Measurements from ENCODE around the gene CA10.

CA10 gene

DNA sequence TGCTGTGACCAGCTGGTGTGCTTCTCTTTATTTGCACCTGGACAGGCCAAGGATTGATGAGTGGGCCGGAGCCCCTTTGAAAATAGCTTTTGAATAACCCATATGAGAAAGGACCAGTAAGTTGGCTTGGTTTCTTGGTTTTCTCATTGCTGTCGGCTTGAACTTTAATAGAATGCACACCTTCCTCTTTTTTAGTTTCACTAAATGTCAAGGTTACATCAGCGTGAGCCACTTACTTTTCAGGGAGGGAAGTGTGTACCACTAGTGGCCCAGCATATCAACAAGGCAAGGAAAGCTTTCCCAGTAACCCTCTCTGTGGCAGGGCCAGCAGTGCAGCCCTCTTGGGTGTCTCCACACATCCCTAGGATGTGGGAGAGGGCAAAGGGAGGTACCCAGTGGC lies 433.3 kb downstream of the CA10 start:
- no peaks in the 10 kb centered on the region for H3K9me2 ChIP-seq (replicated peaks; ENCODE audit: control insufficient read depth, low read length)
- no peaks in the 10 kb centered on the region for H3K79me2 ChIP-seq (ENCODE audit: control insufficient read depth, low read length)
- H3K4me3 ChIP-seq (ENCODE audit: low read length): no peak overlapping the region
- no peaks in the 10 kb centered on the region for H3K4me1 ChIP-seq (ENCODE audit: control insufficient read depth, low read length)
- no peak overlapping the region for H3K4me2 ChIP-seq (ENCODE audit: low read length)
- TF ChIP-seq, protein P1, sequence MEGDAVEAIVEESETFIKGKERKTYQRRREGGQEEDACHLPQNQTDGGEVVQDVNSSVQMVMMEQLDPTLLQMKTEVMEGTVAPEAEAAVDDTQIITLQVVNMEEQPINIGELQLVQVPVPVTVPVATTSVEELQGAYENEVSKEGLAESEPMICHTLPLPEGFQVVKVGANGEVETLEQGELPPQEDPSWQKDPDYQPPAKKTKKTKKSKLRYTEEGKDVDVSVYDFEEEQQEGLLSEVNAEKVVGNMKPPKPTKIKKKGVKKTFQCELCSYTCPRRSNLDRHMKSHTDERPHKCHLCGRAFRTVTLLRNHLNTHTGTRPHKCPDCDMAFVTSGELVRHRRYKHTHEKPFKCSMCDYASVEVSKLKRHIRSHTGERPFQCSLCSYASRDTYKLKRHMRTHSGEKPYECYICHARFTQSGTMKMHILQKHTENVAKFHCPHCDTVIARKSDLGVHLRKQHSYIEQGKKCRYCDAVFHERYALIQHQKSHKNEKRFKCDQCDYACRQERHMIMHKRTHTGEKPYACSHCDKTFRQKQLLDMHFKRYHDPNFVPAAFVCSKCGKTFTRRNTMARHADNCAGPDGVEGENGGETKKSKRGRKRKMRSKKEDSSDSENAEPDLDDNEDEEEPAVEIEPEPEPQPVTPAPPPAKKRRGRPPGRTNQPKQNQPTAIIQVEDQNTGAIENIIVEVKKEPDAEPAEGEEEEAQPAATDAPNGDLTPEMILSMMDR (IDR thresholded peaks at IDR 0.05; ENCODE audit: low read depth, low read length, poor library complexity, severe bottlenecking): no peak
- no peak for TF ChIP-seq EZH2phosphoT487 (IDR thresholded peaks at IDR 0.05; ENCODE audit: borderline replicate concordance, low read length)
- no peaks in the 10 kb centered on the region for H3K9me3 ChIP-seq (ENCODE audit: control insufficient read depth, insufficient read depth, low read length)
- no peaks in the 10 kb centered on the region for H3F3A ChIP-seq (ENCODE audit: control insufficient read depth, insufficient read depth)
- no peak overlapping the region for H3K27ac ChIP-seq (ENCODE audit: low read depth, low read length)
- H3K27me3 ChIP-seq (ENCODE audit: control insufficient read depth, low read length): peaks cover 4% of the 10 kb centered on the region; the same call in 1 of the 2 replicates
- H3K36me3 ChIP-seq (ENCODE audit: control insufficient read depth, low read length): no peaks in the 10 kb centered on the region
- H4K20me1 ChIP-seq (ENCODE audit: control insufficient read depth, insufficient read depth, low read depth, low read length): no peaks in the 10 kb centered on the region

DNA sequence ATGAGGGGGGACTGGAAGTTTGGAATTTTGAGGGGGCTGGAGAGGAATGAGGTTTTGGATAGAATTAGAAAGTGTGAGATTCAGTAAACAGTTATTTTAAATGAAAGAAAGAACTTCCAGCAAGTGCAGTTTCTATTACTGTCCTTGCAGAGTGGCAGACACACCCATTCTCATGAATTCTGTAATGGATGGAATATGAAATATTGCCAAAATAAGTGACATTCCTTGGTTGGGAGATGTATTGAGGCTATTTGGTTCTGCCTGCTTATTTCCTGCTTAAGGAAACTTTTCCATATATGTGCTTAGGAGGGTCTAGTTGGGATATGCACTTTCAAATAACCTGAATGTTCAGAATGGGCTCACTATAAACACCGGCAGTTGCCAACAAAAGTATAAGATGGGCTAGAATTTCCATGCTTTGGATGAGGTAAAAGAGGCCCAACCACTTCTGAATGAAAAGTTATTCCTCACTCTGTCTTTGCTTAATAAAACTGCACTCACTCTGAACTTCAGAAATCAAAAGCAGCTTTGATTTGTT lies 434.4 kb downstream of the CA10 start:
- Histone ChIP-seq H3K27me3 (ENCODE audit: control insufficient read depth, low read length) (peaks cover 4% of the 10 kb centered on the region; the same call in 1 of the 2 replicates), H3K9me3 (ENCODE audit: control insufficient read depth, insufficient read depth, low read length) (no peaks in the 10 kb centered on the region), H3K36me3 (ENCODE audit: control insufficient read depth, low read length) (no peaks in the 10 kb centered on the region), H4K20me1 (ENCODE audit: control insufficient read depth, insufficient read depth, low read depth, low read length) (no peaks in the 10 kb centered on the region), H3K4me1 (ENCODE audit: control insufficient read depth, low read length) (no peaks in the 10 kb centered on the region), H3K79me2 (ENCODE audit: control insufficient read depth, low read length) (no peaks in the 10 kb centered on the region), H3K4me2 (ENCODE audit: low read length) (no peak overlapping the region), H3K4me3 (ENCODE audit: low read length) (no peak overlapping the region), H3F3A (ENCODE audit: control insufficient read depth, insufficient read depth) (no peaks in the 10 kb centered on the region), H3K27ac (ENCODE audit: low read depth, low read length) (no peak overlapping the region), H3K9me2 (replicated peaks; ENCODE audit: control insufficient read depth, low read length) (no peaks in the 10 kb centered on the region)
- TF ChIP-seq EZH2phosphoT487 (IDR thresholded peaks at IDR 0.05; ENCODE audit: borderline replicate concordance, low read length): no peak
- TF ChIP-seq, protein P1 (IDR thresholded peaks at IDR 0.05; ENCODE audit: low read depth, low read length, poor library complexity, severe bottlenecking): no peak

- Histone ChIP-seq H3K79me2 (ENCODE audit: control insufficient read depth, low read length) (no peaks in the 10 kb centered on the region), H4K20me1 (ENCODE audit: control insufficient read depth, insufficient read depth, low read depth, low read length) (no peaks in the 10 kb centered on the region), H3K36me3 (ENCODE audit: control insufficient read depth, low read length) (no peaks in the 10 kb centered on the region), H3K27me3 (ENCODE audit: control insufficient read depth, low read length) (peaks cover 4% of the 10 kb centered on the region; the same call in 1 of the 2 replicates), H3K9me2 (replicated peaks; ENCODE audit: control insufficient read depth, low read length) (no peaks in the 10 kb centered on the region), H3F3A (ENCODE audit: control insufficient read depth, insufficient read depth) (no peaks in the 10 kb centered on the region), H3K9me3 (ENCODE audit: control insufficient read depth, insufficient read depth, low read length) (no peaks in the 10 kb centered on the region), H3K4me2 (ENCODE audit: low read length) (no peak overlapping the region), H3K4me3 (ENCODE audit: low read length) (no peak overlapping the region), H3K4me1 (ENCODE audit: control insufficient read depth, low read length) (no peaks in the 10 kb centered on the region), H3K27ac (ENCODE audit: low read depth, low read length) (no peak overlapping the region)
- TF ChIP-seq, protein P1 (IDR thresholded peaks at IDR 0.05; ENCODE audit: low read depth, low read length, poor library complexity, severe bottlenecking): no peak
- TF ChIP-seq EZH2phosphoT487 (IDR thresholded peaks at IDR 0.05; ENCODE audit: borderline replicate concordance, low read length): no peak
These were observed 435.5 kb downstream of the CA10 start for GRCh38 chr17:51722994-51723393.

Measured in DOHH2 (cell line).